WTC11 (cell line): ENCODE measurements around the gene TAF8. TPM values are rescaled to one million over a fixed set of nuclear protein-coding genes. Genes with fewer than 3 reads are reported as not detected.
A peak's percentile ranks its signal among the peaks of the same experiment; 100 is the strongest.

Experiments used
- ATAC-seq: fragments of 200-7000 bp; cut with Tn5 transposase; 2 replicates; pipeline ENCODE4 v1.10.0; 2021; ENCODE audit warnings: mild to moderate bottlenecking, moderate library complexity
- CTCF ChIA-PET: fragments of 300-600 bp; sonication (Branson Sonifier 250); formaldehyde crosslinking; loops from one replicate; lab custom pipeline; 2021; ENCODE audit warnings: antibody characterized with exemption; lab: Charles Lee
- POLR2A ChIA-PET: fragments of 350-600 bp; sonication (Branson Sonifier 250); formaldehyde crosslinking; loops from one replicate; lab custom pipeline; 2021; ENCODE audit warnings: antibody characterized with exemption; lab: Charles Lee
- DNase-seq: peaks from one replicate; pipeline ENCODE4 v3.0.0; 2021; ENCODE audit warnings: low spot score
- H3K27ac Mint-ChIP-seq: 2 replicates; pipeline ENCODE4 v1.8.0; 2021; ENCODE audit warnings: mixed read lengths
- H3K27me3 Mint-ChIP-seq: 2 replicates; pipeline ENCODE4 v1.8.0; 2021; ENCODE audit warnings: low read depth, mild to moderate bottlenecking, moderate library complexity, mixed read lengths
- H3K36me3 Mint-ChIP-seq: 2 replicates; pipeline ENCODE4 v1.8.0; 2021; ENCODE audit warnings: mixed read lengths
- H3K4me1 Mint-ChIP-seq: 2 replicates; pipeline ENCODE4 v1.8.0; 2022; ENCODE audit warnings: mixed read lengths
- H3K4me3 Mint-ChIP-seq: 2 replicates; pipeline ENCODE4 v1.8.0; 2021; ENCODE audit warnings: mild to moderate bottlenecking, moderate library complexity, mixed read lengths
- H3K9me3 Mint-ChIP-seq: 2 replicates; pipeline ENCODE4 v1.8.0; 2021; ENCODE audit warnings: mixed read lengths
- EMX1 ChIP-seq: fragments of 250-450 bp; sonication (Bioruptor Pico); IDR thresholded peaks from 2 replicates; pipeline ENCODE4 v1.8.0; 2021; ENCODE audit warnings: mild to moderate bottlenecking
- ESRRA ChIP-seq: sonication (generic); formaldehyde crosslinking; IDR thresholded peaks from 2 replicates; pipeline ENCODE4 v1.8.1; 2022; ENCODE audit warnings: mild to moderate bottlenecking, missing genetic modification reagents, borderline replicate concordance
- ETV6 ChIP-seq: sonication (generic); formaldehyde crosslinking; IDR thresholded peaks from 2 replicates; pipeline ENCODE4 v1.8.1; 2022; ENCODE audit warnings: mild to moderate bottlenecking, missing genetic modification reagents
- FOXJ3 ChIP-seq: sonication (generic); formaldehyde crosslinking; IDR thresholded peaks from 2 replicates; pipeline ENCODE4 v1.9.0; 2021; ENCODE audit warnings: missing genetic modification reagents, mild to moderate bottlenecking, borderline replicate concordance
- IRF2 ChIP-seq: sonication (generic); formaldehyde crosslinking; IDR thresholded peaks from 2 replicates; pipeline ENCODE4 v1.8.0; 2022; ENCODE audit warnings: low read depth, missing genetic modification reagents, borderline replicate concordance
- NR3C1 ChIP-seq: sonication (generic); formaldehyde crosslinking; conservative IDR thresholded peaks from 2 replicates; pipeline ENCODE4 v1.8.1; 2023; ENCODE audit warnings: low read depth, mild to moderate bottlenecking, missing genetic modification reagents
- OVOL2 ChIP-seq: fragments of 250-450 bp; sonication (Bioruptor Pico); IDR thresholded peaks from 2 replicates; pipeline ENCODE4 v1.9.0; 2021; ENCODE audit warnings: mild to moderate bottlenecking, borderline replicate concordance
- SOX15 ChIP-seq: fragments of 250-450 bp; sonication (Bioruptor Pico); IDR thresholded peaks from 2 replicates; pipeline ENCODE4 v1.9.0; 2021; ENCODE audit warnings: mild to moderate bottlenecking
- ZNF263 ChIP-seq: sonication (generic); formaldehyde crosslinking; IDR thresholded peaks from 2 replicates; pipeline ENCODE4 v1.8.1; 2022; ENCODE audit warnings: low read depth, mild to moderate bottlenecking, moderate library complexity, missing genetic modification reagents
- ZNF671 ChIP-seq: fragments of 250-450 bp; sonication (Bioruptor Pico); IDR thresholded peaks from 2 replicates; pipeline ENCODE4 v1.8.0; 2021; ENCODE audit warnings: mild to moderate bottlenecking
- total RNA-seq: library from RNA; stranded (reverse); gene quantifications from 3 replicates; pipeline ENCODE4 v1.2.3, GENCODE V29; 2021
- TF ChIP-seq, protein P1 (sequence below): sonication (generic); formaldehyde crosslinking; IDR thresholded peaks from 2 replicates; pipeline ENCODE4 v1.8.1; 2022; ENCODE audit warnings: missing genetic modification reagents, borderline replicate concordance
- TF ChIP-seq, protein P2 (sequence below): fragments of 250-450 bp; sonication (Bioruptor Pico); IDR thresholded peaks from 2 replicates; pipeline ENCODE4 v1.9.0; 2021; ENCODE audit warnings: moderate library complexity, mild to moderate bottlenecking, inconsistent platforms, borderline replicate concordance
- TF ChIP-seq, protein P3 (sequence below): sonication (generic); formaldehyde crosslinking; IDR thresholded peaks from 2 replicates; pipeline ENCODE4 v1.8.0; 2022; ENCODE audit warnings: mild to moderate bottlenecking, missing genetic modification reagents
- TF ChIP-seq, protein P4 (sequence below): sonication (generic); formaldehyde crosslinking; IDR thresholded peaks from 2 replicates; pipeline ENCODE4 v1.8.1; 2023; ENCODE audit warnings: mild to moderate bottlenecking, missing genetic modification reagents
- TF ChIP-seq, protein P5 (sequence below): sonication (generic); formaldehyde crosslinking; IDR thresholded peaks from 2 replicates; pipeline ENCODE4 v1.8.1; 2023; ENCODE audit warnings: mild to moderate bottlenecking, missing genetic modification reagents, borderline replicate concordance

TAF8 gene
- total RNA-seq, 1 experiment from 2014 or later = 31.0 TPM

DNA sequence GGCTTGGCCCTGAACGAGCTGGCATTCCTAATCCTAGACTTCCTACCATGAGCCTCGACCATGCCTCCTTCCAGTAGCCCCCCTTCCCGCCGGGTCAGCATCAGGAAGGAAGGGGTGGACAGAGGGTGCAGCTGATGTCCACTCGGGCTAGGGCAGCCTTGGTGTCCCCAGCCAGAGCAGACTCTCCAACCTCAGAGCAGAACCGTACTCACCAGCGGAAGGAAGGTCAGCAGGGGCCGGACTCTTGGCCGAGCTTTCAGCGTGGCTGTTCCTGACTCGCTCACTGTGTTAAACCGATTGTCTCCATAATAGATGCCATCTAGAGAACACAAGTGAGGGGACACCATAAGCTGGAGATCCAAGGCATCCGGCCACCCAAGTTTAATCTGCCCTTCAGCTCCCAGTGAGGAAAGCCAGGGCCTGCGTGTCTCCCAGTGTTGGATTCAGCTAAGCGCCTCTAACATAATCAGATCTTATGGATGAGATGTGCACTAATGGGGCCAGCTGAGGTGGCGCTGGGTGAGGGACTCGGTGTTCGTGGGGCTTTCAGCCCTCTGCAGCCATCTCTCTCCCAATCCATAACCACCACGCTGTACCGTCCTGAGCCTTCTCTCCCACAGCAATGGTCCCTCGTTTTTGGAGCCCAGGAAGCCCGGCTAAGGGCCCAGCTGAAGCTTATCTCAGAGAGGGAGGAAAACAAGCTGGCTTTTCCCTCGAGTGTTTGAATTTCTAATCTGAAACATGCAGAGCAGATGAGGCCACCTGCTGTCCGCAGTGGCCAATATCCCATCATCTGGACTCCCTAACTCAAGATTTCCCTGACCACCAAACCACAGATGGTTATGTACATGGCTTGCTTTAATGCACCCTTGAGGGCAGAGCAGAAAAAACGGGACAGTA lies 78.4 kb downstream of the TAF8 start (continued):
- TF ChIP-seq, protein P1, sequence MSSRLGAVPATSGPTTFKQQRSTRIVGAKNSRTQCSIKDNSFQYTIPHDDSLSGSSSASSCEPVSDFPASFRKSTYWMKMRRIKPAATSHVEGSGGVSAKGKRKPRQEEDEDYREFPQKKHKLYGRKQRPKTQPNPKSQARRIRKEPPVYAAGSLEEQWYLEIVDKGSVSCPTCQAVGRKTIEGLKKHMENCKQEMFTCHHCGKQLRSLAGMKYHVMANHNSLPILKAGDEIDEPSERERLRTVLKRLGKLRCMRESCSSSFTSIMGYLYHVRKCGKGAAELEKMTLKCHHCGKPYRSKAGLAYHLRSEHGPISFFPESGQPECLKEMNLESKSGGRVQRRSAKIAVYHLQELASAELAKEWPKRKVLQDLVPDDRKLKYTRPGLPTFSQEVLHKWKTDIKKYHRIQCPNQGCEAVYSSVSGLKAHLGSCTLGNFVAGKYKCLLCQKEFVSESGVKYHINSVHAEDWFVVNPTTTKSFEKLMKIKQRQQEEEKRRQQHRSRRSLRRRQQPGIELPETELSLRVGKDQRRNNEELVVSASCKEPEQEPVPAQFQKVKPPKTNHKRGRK (CRISPR knock-in tag) = no peak
- TF ChIP-seq OVOL2 (CRISPR knock-in tag) (no peak), NR3C1 (CRISPR knock-in tag) (no peak), SOX15 (CRISPR knock-in tag) (no peak), IRF2 (CRISPR knock-in tag) (no peak)

DNA sequence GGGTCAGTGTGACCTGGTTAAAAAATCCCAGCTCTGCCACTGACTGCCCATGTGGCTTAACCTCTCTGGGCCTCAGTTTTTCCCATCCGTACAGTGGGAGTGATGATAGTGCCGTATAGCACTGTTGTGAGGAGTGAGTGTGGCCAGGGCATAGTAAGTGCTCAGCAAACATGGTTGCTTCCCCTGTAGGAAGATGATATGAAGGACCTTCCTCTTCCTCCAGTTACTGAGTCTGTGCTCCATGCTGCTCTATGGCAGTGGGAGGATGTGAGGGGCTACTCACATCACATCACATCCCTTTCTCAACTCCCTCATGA lies 79.0 kb downstream of the TAF8 start:
- ChIA-PET POLR2A (no interaction called here), CTCF (interaction anchor here (0.9 to 2.0 kb wide), 3 partner anchors 18 to 33 kb away, joined by 3 to 8 read pairs (median 6); no protein-coding TSS in a partner anchor)
- H3K27me3 Mint-ChIP-seq = no peaks in the 10 kb centered on the region
- ATAC-seq = no peak
- no peak overlapping the region; the same call in 1 of the 2 replicates for H3K27ac Mint-ChIP-seq
- no peaks in the 10 kb centered on the region for H3K9me3 Mint-ChIP-seq
- no peak for DNase-seq
- H3K36me3 Mint-ChIP-seq = peaks cover 72% of the 10 kb centered on the region
- H3K4me3 Mint-ChIP-seq = no peak overlapping the region
- peaks cover 18% of the 10 kb centered on the region for H3K4me1 Mint-ChIP-seq
- TF ChIP-seq, protein P2, sequence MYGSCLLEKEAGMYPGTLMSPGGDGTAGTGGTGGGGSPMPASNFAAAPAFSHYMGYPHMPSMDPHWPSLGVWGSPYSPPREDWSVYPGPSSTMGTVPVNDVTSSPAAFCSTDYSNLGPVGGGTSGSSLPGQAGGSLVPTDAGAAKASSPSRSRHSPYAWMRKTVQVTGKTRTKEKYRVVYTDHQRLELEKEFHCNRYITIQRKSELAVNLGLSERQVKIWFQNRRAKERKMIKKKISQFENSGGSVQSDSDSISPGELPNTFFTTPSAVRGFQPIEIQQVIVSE = no peak
- TF ChIP-seq, protein P3, sequence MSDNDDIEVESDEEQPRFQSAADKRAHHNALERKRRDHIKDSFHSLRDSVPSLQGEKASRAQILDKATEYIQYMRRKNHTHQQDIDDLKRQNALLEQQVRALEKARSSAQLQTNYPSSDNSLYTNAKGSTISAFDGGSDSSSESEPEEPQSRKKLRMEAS (CRISPR knock-in tag) = no peak
- TF ChIP-seq OVOL2 (CRISPR knock-in tag) = no peak
- TF ChIP-seq, protein P4, sequence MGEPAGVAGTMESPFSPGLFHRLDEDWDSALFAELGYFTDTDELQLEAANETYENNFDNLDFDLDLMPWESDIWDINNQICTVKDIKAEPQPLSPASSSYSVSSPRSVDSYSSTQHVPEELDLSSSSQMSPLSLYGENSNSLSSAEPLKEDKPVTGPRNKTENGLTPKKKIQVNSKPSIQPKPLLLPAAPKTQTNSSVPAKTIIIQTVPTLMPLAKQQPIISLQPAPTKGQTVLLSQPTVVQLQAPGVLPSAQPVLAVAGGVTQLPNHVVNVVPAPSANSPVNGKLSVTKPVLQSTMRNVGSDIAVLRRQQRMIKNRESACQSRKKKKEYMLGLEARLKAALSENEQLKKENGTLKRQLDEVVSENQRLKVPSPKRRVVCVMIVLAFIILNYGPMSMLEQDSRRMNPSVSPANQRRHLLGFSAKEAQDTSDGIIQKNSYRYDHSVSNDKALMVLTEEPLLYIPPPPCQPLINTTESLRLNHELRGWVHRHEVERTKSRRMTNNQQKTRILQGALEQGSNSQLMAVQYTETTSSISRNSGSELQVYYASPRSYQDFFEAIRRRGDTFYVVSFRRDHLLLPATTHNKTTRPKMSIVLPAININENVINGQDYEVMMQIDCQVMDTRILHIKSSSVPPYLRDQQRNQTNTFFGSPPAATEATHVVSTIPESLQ = no peak
- no peak for TF ChIP-seq ZNF263
- TF ChIP-seq ESRRA = no peak
- no peak for TF ChIP-seq ETV6 (CRISPR knock-in tag)
- TF ChIP-seq FOXJ3 (CRISPR knock-in tag) = no peak

DNA sequence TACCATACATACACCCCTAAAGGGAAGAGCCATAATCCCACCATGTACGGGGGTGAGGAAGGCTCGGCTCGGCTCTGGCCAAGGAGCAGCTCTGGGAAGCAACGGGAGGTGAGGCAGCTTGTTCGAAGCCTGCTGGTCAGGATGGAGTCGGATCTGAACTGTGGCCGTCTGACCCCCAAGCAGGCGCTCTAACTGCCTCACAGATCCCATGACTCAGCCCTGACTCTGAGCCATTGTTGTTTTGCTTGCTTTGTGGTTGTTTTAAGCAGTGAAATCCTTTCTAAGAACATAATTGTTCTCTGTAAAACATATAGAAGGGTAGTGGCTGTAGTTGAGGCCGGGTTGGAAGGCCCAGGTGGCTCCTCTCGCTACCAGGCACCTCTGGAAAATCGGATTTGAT lies 81.2 kb downstream of the TAF8 start:
- no peak for ATAC-seq
- H3K4me1 Mint-ChIP-seq = peaks cover 36% of the 10 kb centered on the region
- POLR2A ChIA-PET = no interaction called here
- H3K9me3 Mint-ChIP-seq = no peaks in the 10 kb centered on the region
- H3K27me3 Mint-ChIP-seq = no peaks in the 10 kb centered on the region
- H3K27ac Mint-ChIP-seq = peak overlapping the region; percentile 84; the same call in 1 of the 2 replicates
- CTCF ChIA-PET = no interaction called here
- no peak overlapping the region for H3K4me3 Mint-ChIP-seq
- no peak for DNase-seq
- H3K36me3 Mint-ChIP-seq = peaks cover 58% of the 10 kb centered on the region
- TF ChIP-seq, protein P5, sequence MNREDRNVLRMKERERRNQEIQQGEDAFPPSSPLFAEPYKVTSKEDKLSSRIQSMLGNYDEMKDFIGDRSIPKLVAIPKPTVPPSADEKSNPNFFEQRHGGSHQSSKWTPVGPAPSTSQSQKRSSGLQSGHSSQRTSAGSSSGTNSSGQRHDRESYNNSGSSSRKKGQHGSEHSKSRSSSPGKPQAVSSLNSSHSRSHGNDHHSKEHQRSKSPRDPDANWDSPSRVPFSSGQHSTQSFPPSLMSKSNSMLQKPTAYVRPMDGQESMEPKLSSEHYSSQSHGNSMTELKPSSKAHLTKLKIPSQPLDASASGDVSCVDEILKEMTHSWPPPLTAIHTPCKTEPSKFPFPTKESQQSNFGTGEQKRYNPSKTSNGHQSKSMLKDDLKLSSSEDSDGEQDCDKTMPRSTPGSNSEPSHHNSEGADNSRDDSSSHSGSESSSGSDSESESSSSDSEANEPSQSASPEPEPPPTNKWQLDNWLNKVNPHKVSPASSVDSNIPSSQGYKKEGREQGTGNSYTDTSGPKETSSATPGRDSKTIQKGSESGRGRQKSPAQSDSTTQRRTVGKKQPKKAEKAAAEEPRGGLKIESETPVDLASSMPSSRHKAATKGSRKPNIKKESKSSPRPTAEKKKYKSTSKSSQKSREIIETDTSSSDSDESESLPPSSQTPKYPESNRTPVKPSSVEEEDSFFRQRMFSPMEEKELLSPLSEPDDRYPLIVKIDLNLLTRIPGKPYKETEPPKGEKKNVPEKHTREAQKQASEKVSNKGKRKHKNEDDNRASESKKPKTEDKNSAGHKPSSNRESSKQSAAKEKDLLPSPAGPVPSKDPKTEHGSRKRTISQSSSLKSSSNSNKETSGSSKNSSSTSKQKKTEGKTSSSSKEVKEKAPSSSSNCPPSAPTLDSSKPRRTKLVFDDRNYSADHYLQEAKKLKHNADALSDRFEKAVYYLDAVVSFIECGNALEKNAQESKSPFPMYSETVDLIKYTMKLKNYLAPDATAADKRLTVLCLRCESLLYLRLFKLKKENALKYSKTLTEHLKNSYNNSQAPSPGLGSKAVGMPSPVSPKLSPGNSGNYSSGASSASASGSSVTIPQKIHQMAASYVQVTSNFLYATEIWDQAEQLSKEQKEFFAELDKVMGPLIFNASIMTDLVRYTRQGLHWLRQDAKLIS (CRISPR knock-in tag) = no peak
- TF ChIP-seq NR3C1 (CRISPR knock-in tag) (no peak), EMX1 (no peak), ESRRA (no peak), ZNF671 (no peak)
- TF ChIP-seq, all 79 proteins: peak for 0
